ENCODE results near the gene HEXIM1.

HEXIM1 gene

DNA sequence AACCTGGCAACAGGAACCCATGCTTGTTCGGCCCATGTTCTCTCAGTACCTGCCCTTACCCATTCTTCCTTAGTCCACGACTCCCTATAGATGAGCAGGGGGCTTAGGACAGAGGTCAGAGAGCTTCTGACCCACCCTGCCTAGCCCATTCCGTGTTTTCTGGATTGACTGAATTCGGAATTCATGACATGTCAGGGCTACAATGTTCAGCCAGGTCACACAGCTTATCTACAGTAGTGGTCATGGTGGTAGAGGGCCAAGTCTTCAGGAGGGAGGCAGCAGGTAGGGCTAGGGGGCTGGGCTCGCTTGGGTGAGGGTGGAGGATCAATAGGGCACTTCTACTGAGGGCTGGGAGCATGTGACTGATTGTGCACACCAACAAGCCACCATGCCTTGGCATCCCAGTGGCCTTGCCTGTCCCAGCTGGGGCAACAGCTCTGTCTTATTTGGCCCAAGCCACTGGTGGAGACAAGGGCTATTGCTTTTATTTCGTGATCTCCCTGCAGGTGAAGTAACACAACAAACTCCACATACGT lies 16.5 kb downstream of the HEXIM1 start:
- Histone ChIP-seq H3K79me2 (ENCODE audit: insufficient read depth, low read length) (peaks cover 13% of the 10 kb centered on the region), H3K27me3 (ENCODE audit: low read length) (no peaks in the 10 kb centered on the region), H3K36me3 (ENCODE audit: low read length) (no peaks in the 10 kb centered on the region), H3K9me3 (ENCODE audit: insufficient read depth, low read length) (no peaks in the 10 kb centered on the region), H3K4me3 (ENCODE audit: insufficient read depth, low read length, poor library complexity, severe bottlenecking) (no peak overlapping the region), H2AFZ (ENCODE audit: low read depth, low read length, severe bottlenecking) (no peak overlapping the region), H4K20me1 (ENCODE audit: low read depth, low read length) (no peaks in the 10 kb centered on the region), H3K9me2 (replicated peaks; ENCODE audit: insufficient read depth, low read length) (no peaks in the 10 kb centered on the region), H3K27ac (ENCODE audit: low read depth, low read length) (no peak overlapping the region), H3F3A (ENCODE audit: insufficient read depth) (peaks cover 3% of the 10 kb centered on the region; the same call in 1 of the 2 replicates), H3K4me2 (ENCODE audit: low read depth, low read length, poor library complexity, severe bottlenecking) (no peak overlapping the region), H3K9ac (ENCODE audit: low read length) (no peak overlapping the region)
- TF ChIP-seq EZH2phosphoT487 (conservative IDR thresholded peaks at IDR 0.05; ENCODE audit: low read length), result no peak
- TF ChIP-seq, protein P1, sequence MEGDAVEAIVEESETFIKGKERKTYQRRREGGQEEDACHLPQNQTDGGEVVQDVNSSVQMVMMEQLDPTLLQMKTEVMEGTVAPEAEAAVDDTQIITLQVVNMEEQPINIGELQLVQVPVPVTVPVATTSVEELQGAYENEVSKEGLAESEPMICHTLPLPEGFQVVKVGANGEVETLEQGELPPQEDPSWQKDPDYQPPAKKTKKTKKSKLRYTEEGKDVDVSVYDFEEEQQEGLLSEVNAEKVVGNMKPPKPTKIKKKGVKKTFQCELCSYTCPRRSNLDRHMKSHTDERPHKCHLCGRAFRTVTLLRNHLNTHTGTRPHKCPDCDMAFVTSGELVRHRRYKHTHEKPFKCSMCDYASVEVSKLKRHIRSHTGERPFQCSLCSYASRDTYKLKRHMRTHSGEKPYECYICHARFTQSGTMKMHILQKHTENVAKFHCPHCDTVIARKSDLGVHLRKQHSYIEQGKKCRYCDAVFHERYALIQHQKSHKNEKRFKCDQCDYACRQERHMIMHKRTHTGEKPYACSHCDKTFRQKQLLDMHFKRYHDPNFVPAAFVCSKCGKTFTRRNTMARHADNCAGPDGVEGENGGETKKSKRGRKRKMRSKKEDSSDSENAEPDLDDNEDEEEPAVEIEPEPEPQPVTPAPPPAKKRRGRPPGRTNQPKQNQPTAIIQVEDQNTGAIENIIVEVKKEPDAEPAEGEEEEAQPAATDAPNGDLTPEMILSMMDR (IDR thresholded peaks at IDR 0.05; ENCODE audit: insufficient read depth, low read length, poor library complexity, severe bottlenecking), result no peak

DNA sequence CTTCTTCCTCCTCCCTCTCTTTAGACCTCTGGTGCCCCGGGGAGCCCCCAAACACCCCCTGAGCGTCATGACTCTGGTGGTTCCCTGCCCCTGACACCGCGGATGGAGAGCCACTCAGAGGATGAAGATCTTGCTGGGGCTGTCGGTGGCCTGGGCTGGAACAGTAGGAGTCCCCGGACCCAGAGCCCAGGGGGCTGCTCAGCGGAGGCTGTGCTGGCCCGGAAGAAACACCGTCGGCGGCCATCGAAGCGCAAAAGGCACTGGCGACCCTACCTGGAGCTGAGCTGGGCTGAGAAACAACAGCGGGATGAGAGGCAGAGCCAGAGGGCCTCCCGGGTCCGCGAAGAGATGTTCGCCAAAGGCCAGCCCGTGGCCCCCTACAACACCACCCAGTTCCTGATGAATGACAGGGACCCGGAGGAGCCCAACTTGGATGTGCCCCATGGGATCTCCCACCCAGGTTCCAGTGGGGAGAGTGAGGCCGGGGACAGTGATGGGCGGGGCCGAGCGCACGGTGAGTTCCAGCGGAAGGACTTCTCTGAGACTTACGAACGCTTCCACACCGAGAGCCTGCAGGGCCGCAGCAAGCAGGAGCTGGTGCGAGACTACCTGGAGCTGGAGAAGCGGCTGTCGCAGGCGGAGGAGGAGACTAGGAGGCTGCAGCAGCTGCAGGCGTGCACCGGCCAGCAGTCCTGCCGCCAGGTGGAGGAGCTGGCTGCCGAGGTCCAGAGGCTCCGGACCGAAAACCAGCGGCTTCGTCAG lies 20.9 kb downstream of the HEXIM1 start:
- no peaks in the 10 kb centered on the region for H3K36me3 ChIP-seq (ENCODE audit: low read length)
- no peak overlapping the region for H3K9ac ChIP-seq (ENCODE audit: low read length)
- no peak overlapping the region for H3K4me3 ChIP-seq (ENCODE audit: insufficient read depth, low read length, poor library complexity, severe bottlenecking)
- no peaks in the 10 kb centered on the region for H3K79me2 ChIP-seq (ENCODE audit: insufficient read depth, low read length)
- no peaks in the 10 kb centered on the region for H3F3A ChIP-seq (ENCODE audit: insufficient read depth)
- H3K27me3 ChIP-seq (ENCODE audit: low read length), result no peaks in the 10 kb centered on the region
- H3K27ac ChIP-seq (ENCODE audit: low read depth, low read length), result no peak overlapping the region
- H2AFZ ChIP-seq (ENCODE audit: low read depth, low read length, severe bottlenecking), result no peak overlapping the region
- TF ChIP-seq EZH2phosphoT487 (conservative IDR thresholded peaks at IDR 0.05; ENCODE audit: low read length), result no peak
- TF ChIP-seq, protein P1 (IDR thresholded peaks at IDR 0.05; ENCODE audit: insufficient read depth, low read length, poor library complexity, severe bottlenecking), result no peak
- H3K9me3 ChIP-seq (ENCODE audit: insufficient read depth, low read length), result no peaks in the 10 kb centered on the region
- H4K20me1 ChIP-seq (ENCODE audit: low read depth, low read length), result no peaks in the 10 kb centered on the region
- no peak overlapping the region for H3K4me2 ChIP-seq (ENCODE audit: low read depth, low read length, poor library complexity, severe bottlenecking)
- no peaks in the 10 kb centered on the region for H3K9me2 ChIP-seq (replicated peaks; ENCODE audit: insufficient read depth, low read length)

DNA sequence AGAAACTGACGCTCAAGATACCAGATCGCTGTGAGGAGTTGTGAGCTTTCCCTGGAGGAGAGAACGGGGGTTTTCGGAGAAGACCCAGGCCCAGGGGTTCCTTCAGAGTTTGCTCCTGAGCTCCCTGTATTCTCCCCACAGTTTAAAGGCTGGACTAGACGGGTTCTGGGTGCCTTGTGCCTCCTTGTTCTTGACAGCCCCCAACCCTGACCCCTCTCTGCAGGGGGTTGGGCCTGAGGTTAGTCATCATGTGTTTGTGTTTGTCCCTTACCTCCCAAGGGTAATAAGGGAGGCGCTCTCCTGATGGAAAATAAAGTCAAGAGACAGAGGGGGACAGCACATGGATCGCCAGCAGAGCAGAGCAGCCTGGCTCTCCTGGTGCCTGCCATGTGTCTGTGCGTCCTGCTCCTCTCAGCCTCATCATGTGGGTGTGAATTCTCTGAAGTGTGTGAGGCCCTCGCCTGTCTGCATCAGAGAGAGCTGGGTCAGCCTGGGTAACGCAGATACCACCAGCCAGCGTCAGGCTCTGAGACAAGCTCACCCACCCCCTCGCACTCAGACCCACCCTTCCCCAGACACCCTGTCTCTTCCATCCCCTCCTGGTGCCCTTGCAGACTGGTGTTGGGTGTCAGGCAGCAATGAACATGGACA lies 22.1 kb downstream of the HEXIM1 start:
- TF ChIP-seq EZH2phosphoT487 (conservative IDR thresholded peaks at IDR 0.05; ENCODE audit: low read length), result no peak
- TF ChIP-seq, protein P1 (IDR thresholded peaks at IDR 0.05; ENCODE audit: insufficient read depth, low read length, poor library complexity, severe bottlenecking), result no peak
- Histone ChIP-seq H3K9ac (ENCODE audit: low read length) (no peak overlapping the region), H3K4me3 (ENCODE audit: insufficient read depth, low read length, poor library complexity, severe bottlenecking) (no peak overlapping the region), H2AFZ (ENCODE audit: low read depth, low read length, severe bottlenecking) (no peak overlapping the region), H3K27ac (ENCODE audit: low read depth, low read length) (no peak overlapping the region), H3K36me3 (ENCODE audit: low read length) (no peaks in the 10 kb centered on the region), H3F3A (ENCODE audit: insufficient read depth) (no peaks in the 10 kb centered on the region), H3K4me2 (ENCODE audit: low read depth, low read length, poor library complexity, severe bottlenecking) (no peak overlapping the region), H3K79me2 (ENCODE audit: insufficient read depth, low read length) (no peaks in the 10 kb centered on the region), H3K27me3 (ENCODE audit: low read length) (no peaks in the 10 kb centered on the region), H4K20me1 (ENCODE audit: low read depth, low read length) (no peaks in the 10 kb centered on the region), H3K9me3 (ENCODE audit: insufficient read depth, low read length) (no peaks in the 10 kb centered on the region), H3K9me2 (replicated peaks; ENCODE audit: insufficient read depth, low read length) (no peaks in the 10 kb centered on the region)

Measured in SU-DHL-6 (cell line).